Lower lobe of right lung (tissue), 2 donors: ENCODE results near the gene TFE3. TPM values are rescaled to one million over a fixed set of nuclear protein-coding genes. Genes with fewer than 3 reads are reported as not detected.
A peak's percentile ranks its signal among the peaks of the same experiment; 100 is the strongest.

ENCODE experiments used
- ATAC-seq, 2 donors: fragments of 200-7000 bp; cut with Tn5 transposase; one replicate each; pipeline ENCODE4 v1.9.1; 2020 to 2022; ENCODE audit warnings: mild to moderate bottlenecking in 2 of 2, moderate library complexity in 2 of 2
- DNase-seq: peaks from one replicate; pipeline ENCODE4 v3.0.0-alpha.2; 2020
- H3K27ac ChIP-seq: fragments of 200-600 bp; one replicate; pipeline ENCODE4 v1.8.0; 2022
- H3K27me3 ChIP-seq: fragments of 200-600 bp; one replicate; pipeline ENCODE4 v1.8.0; 2022; ENCODE audit warnings: low read depth
- H3K36me3 ChIP-seq: fragments of 200-600 bp; one replicate; pipeline ENCODE4 v1.8.0; 2022; ENCODE audit warnings: mild to moderate bottlenecking
- H3K4me1 ChIP-seq: fragments of 200-600 bp; one replicate; pipeline ENCODE4 v1.8.0; 2022
- H3K4me3 ChIP-seq: fragments of 200-600 bp; one replicate; pipeline ENCODE4 v1.8.0; 2022; ENCODE audit warnings: mild to moderate bottlenecking
- H3K9me3 ChIP-seq: fragments of 200-600 bp; one replicate; pipeline ENCODE4 v1.8.0; 2022
- CTCF ChIP-seq: fragments of 200-600 bp; IDR thresholded peaks from one replicate; pipeline ENCODE4 v1.8.0; 2022; ENCODE audit warnings: antibody characterized with exemption, mild to moderate bottlenecking
- intact Hi-C: fragments of 100-400 bp; cut with DNase I; formaldehyde crosslinking; loops from one replicate; pipeline ENCODE4 v1.11.0; 2022
- total RNA-seq: library from RNA; stranded (reverse); fragmentation: NEBNext Ultra II Directional; extraction: Animal tissue kit (Norgen Biotek cat#: 25700); gene quantifications from one replicate; pipeline ENCODE4 v1.2.1, GENCODE V29; 2021
- donor health status: DM: no; HTN: yes; CAD: no; lungs with severe emphysema.

Gene TFE3
- total RNA-seq, 1 donor from 2014 or later: 51.4 TPM

GRCh38 chrX:49042581-49043219, 457 bp downstream of the TFE3 start:
- intact Hi-C loops: no loop called here
- no peak for TF ChIP-seq CTCF
- Histone ChIP-seq H3K4me3 (peak overlapping the region; percentile 72), H3K4me1 (peaks cover 24% of the 10 kb centered on the region), H3K9me3 (no peaks in the 10 kb centered on the region), H3K27me3 (no peaks in the 10 kb centered on the region), H3K27ac (peak overlapping the region; percentile 96), H3K36me3 (peaks cover 18% of the 10 kb centered on the region)
- peak; percentile 0 to 3 for ATAC-seq
- no peak for DNase-seq

- peak overlapping the region; percentile 96 for H3K27ac ChIP-seq
- peaks cover 25% of the 10 kb centered on the region for H3K36me3 ChIP-seq
- TF ChIP-seq CTCF: no peak
- ATAC-seq: no peak
- peaks cover 24% of the 10 kb centered on the region for H3K4me1 ChIP-seq
- intact Hi-C loops: no loop called here
- H3K4me3 ChIP-seq: peak overlapping the region; percentile 72
- H3K9me3 ChIP-seq: no peaks in the 10 kb centered on the region
- no peaks in the 10 kb centered on the region for H3K27me3 ChIP-seq
- DNase-seq: no peak
Observed at GRCh38 chrX:49041744-49042580, 1.2 kb downstream of the TFE3 start.

- Histone ChIP-seq H3K4me1 (peaks cover 24% of the 10 kb centered on the region), H3K27me3 (no peaks in the 10 kb centered on the region), H3K9me3 (no peaks in the 10 kb centered on the region), H3K4me3 (peak overlapping the region; percentile 72), H3K27ac (peak overlapping the region; percentile 65), H3K36me3 (peaks cover 38% of the 10 kb centered on the region)
- intact Hi-C loops: no loop called here
- ATAC-seq: no peak
- no peak for DNase-seq
- no peak for TF ChIP-seq CTCF
Observed at GRCh38 chrX:49040376-49040955, 2.7 kb downstream of the TFE3 start.

GRCh38 chrX:49039598-49040375, 3.4 kb downstream of the TFE3 start:
- DNase-seq: peak; percentile 78
- Histone ChIP-seq H3K4me3 (peak overlapping the region; percentile 72), H3K27ac (peak overlapping the region; percentile 65)

More at GRCh38 chrX:49039598-49040375, 3.4 kb downstream of the TFE3 start:
- Histone ChIP-seq H3K27me3 (no peaks in the 10 kb centered on the region), H3K9me3 (no peaks in the 10 kb centered on the region), H3K36me3 (peaks cover 39% of the 10 kb centered on the region), H3K4me1 (peaks cover 24% of the 10 kb centered on the region)
- peak; percentile 29 to 46 for ATAC-seq
- no peak for TF ChIP-seq CTCF
- intact Hi-C loops: no loop called here
